ENCODE data around the gene NMNAT3.

DNA sequence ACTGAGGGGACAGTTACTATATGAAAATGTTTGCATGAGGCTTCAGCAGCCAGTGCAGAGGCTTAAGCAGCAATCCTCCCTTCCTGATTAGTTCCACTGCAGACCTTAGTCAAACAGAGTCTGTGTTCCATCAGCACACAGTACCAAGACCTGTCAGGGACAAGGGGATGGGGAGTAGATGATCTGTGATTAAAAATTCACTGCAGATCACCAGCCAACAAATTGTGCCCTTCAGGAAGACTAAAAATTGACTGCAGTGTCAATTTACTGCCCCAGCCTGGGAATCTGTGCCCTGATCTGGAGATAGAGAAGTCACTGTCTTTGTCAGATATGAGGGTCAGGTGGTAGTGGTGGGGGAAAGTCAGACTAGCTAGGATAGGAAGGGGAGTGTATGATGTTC lies 13.8 kb upstream of the NMNAT3 start:
- TF ChIP-seq EZH2 (IDR thresholded peaks at IDR 0.05; ENCODE audit: insufficient read depth, poor library complexity, severe bottlenecking) (no peak), EZH2phosphoT487 (IDR thresholded peaks at IDR 0.05; ENCODE audit: insufficient read depth, low read depth) (no peak)
